GM19025 (cell line): ENCODE measurements around the gene VPS39.
"Not testable (repeated sequence)": the region's sequence is repeated elsewhere in the genome, so short reads cannot be mapped to it uniquely, and the experiment has no call there.

Experiments
- ATAC-seq: cut with Tn5 transposase; IDR thresholded peaks from one replicate; pipeline ENCODE4 v1.9.1; 2021; ENCODE audit warnings: mild to moderate bottlenecking, low read depth, moderate library complexity; ENCODE audit not compliant: unreplicated experiment

VPS39 gene

GRCh38 chr15:42207674-42208579 lies at the start of gene VPS39:
Gene VPS39 (minus strand): TSS chr15:42208304. CDS start chr15:42208153, 151 bp downstream.
- ATAC-seq, result peak; percentile 90

- no peak for ATAC-seq
Observed at GRCh38 chr15:42253300-42253699, 45.2 kb upstream of the VPS39 start.

GRCh38 chr15:42240823-42241222 lies 32.7 kb upstream of the VPS39 start:
- ATAC-seq, result no peak

GRCh38 chr15:42239528-42240182 lies 31.6 kb upstream of the VPS39 start:
- ATAC-seq, result no peak

GRCh38 chr15:42233107-42233506 lies 25.0 kb upstream of the VPS39 start:
- ATAC-seq, result no peak

GRCh38 chr15:42232606-42233005 lies 24.5 kb upstream of the VPS39 start:
- ATAC-seq, result no peak

- ATAC-seq, result no peak
Observed at GRCh38 chr15:42231088-42231487, 23.0 kb upstream of the VPS39 start.

- not testable (repeated sequence) for ATAC-seq
Observed at GRCh38 chr15:42228981-42229380, 20.9 kb upstream of the VPS39 start.

GRCh38 chr15:42228036-42228435 lies 19.9 kb upstream of the VPS39 start:
- ATAC-seq, result no peak

- no peak for ATAC-seq
Observed at GRCh38 chr15:42226648-42227047, 18.5 kb upstream of the VPS39 start.

GRCh38 chr15:42220216-42220615 lies 12.1 kb upstream of the VPS39 start:
- no peak for ATAC-seq

GRCh38 chr15:42218953-42219592 lies 11.0 kb upstream of the VPS39 start:
- no peak for ATAC-seq

- ATAC-seq, result no peak
Observed at GRCh38 chr15:42217568-42217967, 9.5 kb upstream of the VPS39 start.

GRCh38 chr15:42215913-42216829 lies 8.1 kb upstream of the VPS39 start:
- ATAC-seq, result no peak

- ATAC-seq, result no peak
Observed at GRCh38 chr15:42214600-42214999, 6.5 kb upstream of the VPS39 start.

GRCh38 chr15:42213511-42213910 lies 5.4 kb upstream of the VPS39 start:
- ATAC-seq, result no peak

GRCh38 chr15:42210696-42211095 lies 2.6 kb upstream of the VPS39 start:
- ATAC-seq, result no peak

GRCh38 chr15:42206406-42206805 lies 1.7 kb downstream of the VPS39 start:
- ATAC-seq, result no peak

GRCh38 chr15:42203891-42204290 lies 4.2 kb downstream of the VPS39 start:
- no peak for ATAC-seq

GRCh38 chr15:42202653-42203052 lies 5.5 kb downstream of the VPS39 start:
- no peak for ATAC-seq
